BLaER1 (cell line): ENCODE data around the gene CDAN1.

Experiments
- H3K27ac ChIP-seq: shearing (Covaris generic); formaldehyde crosslinking; 2 replicates; pipeline ENCODE4 v1.8.1; 2022
- H3K27me3 ChIP-seq: shearing (Covaris generic); formaldehyde crosslinking; 2 replicates; pipeline ENCODE4 v1.8.1; 2022
- H3K36me3 ChIP-seq: shearing (Covaris generic); formaldehyde crosslinking; 2 replicates; pipeline ENCODE4 v1.8.1; 2022
- H3K4me1 ChIP-seq: shearing (Covaris generic); formaldehyde crosslinking; 2 replicates; pipeline ENCODE4 v1.8.1; 2022
- H3K4me2 ChIP-seq: shearing (Covaris generic); formaldehyde crosslinking; 2 replicates; pipeline ENCODE4 v1.8.1; 2022
- H3K4me3 ChIP-seq: shearing (Covaris generic); formaldehyde crosslinking; 2 replicates; pipeline ENCODE4 v1.8.1; 2022
- H3K9ac ChIP-seq: shearing (Covaris generic); formaldehyde crosslinking; 2 replicates; pipeline ENCODE4 v1.8.1; 2022
- H3K9me3 ChIP-seq: shearing (Covaris generic); formaldehyde crosslinking; 2 replicates; pipeline ENCODE4 v1.8.1; 2022
- H4K20me1 ChIP-seq: shearing (Covaris generic); formaldehyde crosslinking; 2 replicates; pipeline ENCODE4 v1.8.1; 2022
- Cebpa-rat ChIP-seq: shearing (Covaris generic); IDR thresholded peaks from 2 replicates; pipeline ENCODE4 v1.8.1; 2022

Gene CDAN1

DNA sequence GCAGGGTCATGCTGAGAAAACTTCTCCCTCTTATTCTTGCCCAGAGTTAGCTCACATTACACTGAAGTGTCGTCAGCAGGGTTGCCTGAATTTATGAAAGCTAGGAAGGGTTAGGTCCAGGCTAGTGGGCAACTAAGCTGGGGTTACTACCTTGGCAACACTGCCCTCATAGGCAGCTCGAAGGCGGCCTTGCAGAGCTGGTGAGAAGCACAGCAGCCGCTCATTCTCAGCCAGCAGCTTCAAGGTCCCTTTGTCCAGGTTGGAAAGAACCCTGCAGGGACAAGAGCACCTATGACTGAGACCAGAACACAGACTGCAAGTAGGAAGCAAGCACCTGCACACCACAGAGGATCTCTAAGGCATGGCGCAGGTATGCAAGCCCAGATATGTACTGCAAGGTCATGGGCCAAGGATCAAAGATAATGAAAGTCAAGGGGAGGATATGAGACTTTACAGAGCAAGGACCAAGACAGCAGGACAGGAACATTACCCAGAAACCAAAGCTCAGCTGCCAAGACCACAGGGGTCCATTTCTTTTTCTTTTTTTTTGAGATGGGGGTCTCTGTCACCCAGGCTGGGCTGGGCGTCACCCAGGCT, 2.8 kb downstream of the CDAN1 start:
- Histone ChIP-seq H3K27ac (no peak overlapping the region), H3K27me3 (no peaks in the 10 kb centered on the region), H3K4me3 (no peak overlapping the region), H3K4me2 (peak overlapping the region; percentile 4; the same call in 1 of the 2 replicates), H4K20me1 (peaks cover 63% of the 10 kb centered on the region), H3K9me3 (no peaks in the 10 kb centered on the region), H3K36me3 (peaks cover 65% of the 10 kb centered on the region), H3K4me1 (peaks cover 42% of the 10 kb centered on the region), H3K9ac (peak overlapping the region; percentile 2; the same call in 1 of the 2 replicates)
- no peak for TF ChIP-seq Cebpa-rat

DNA sequence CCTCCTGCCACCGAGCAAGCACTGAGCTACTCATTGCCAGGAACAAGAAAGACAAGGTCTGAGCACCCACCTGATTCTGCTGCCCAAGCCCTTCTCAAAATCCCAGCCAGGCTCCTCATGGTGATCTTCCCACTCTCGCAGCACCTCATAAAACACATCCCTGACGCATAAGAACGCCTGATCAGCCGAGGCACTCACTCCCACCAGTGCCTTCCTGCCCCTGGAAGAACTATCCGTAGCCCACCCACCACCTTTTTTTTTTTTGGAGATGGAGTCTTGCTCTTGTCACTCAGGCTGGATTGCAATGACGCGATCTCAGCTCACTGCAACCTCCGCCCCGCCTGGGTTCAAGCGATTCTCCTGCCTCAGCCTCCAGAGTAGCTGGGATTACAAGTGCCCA, 3.9 kb downstream of the CDAN1 start:
- no peaks in the 10 kb centered on the region for H3K9me3 ChIP-seq
- H4K20me1 ChIP-seq = peaks cover 68% of the 10 kb centered on the region
- no peak overlapping the region for H3K9ac ChIP-seq
- TF ChIP-seq Cebpa-rat = no peak
- H3K4me3 ChIP-seq = no peak overlapping the region
- peaks cover 30% of the 10 kb centered on the region for H3K4me1 ChIP-seq
- H3K27ac ChIP-seq = no peak overlapping the region
- no peaks in the 10 kb centered on the region for H3K27me3 ChIP-seq
- H3K36me3 ChIP-seq = peaks cover 76% of the 10 kb centered on the region
- H3K4me2 ChIP-seq = no peak overlapping the region

DNA sequence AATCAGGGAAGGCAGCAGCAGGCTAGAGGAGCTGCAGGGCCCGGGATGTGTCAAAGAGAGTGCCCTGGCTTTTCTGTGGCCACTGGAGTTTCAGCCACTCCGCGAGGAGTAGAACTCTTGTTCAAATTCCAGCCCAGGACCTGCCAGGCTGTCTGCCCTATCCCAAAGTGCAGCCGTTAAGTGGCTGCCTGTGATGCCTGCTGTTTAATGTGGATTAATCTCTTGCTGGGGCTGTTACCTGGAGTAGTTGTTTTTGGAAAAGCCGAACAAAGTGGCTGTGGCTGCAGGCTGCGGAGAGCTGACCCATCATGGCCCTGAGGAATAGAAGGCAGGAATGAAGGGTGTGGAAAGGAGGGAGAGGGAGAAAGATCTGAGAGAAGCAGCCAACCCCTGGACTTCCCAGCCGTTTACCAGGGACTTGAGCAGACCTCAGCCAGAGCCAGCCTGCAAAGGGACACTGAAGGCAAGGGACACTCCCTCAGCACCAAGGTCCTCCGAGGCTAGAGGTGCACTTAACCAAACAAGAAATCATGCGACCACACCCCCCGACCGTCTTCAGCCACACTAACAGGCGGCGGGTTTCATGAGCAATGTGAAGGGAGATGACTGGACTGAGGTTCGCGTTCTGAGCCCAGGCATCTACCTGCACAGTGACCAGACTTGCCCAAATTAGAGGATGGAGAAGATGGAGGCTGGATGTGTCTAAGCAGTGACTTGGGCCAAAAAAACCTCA, 4.7 kb downstream of the CDAN1 start:
- Histone ChIP-seq H3K4me2 (no peak overlapping the region), H3K27me3 (no peaks in the 10 kb centered on the region), H3K36me3 (peaks cover 84% of the 10 kb centered on the region), H3K4me3 (no peak overlapping the region), H4K20me1 (peaks cover 76% of the 10 kb centered on the region), H3K9me3 (no peaks in the 10 kb centered on the region), H3K4me1 (peaks cover 23% of the 10 kb centered on the region), H3K27ac (no peak overlapping the region), H3K9ac (0 out of 2 replicates have a peak overlapping the region, but pooled peaks have one; percentile 8)
- no peak for TF ChIP-seq Cebpa-rat

DNA sequence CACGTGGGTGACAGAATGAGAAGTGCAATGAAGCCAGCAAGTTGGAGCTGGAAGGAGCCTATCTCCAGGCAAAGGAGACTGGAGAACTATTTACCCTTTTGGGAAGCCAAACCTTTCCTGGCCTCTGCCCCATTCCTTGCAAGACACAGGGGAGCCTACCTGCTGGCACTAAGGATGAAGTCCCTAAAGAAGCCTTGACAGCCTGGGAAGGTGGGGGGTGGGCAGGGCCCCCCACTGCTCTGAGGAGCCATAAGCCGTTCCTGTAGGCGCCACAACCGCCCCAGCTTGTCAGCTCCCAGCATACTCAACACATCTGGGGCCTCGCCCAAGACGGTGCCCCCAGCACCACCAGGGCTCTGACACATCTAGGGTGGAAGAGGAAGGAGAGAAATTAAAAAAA, 5.5 kb downstream of the CDAN1 start:
- H3K9me3 ChIP-seq = no peaks in the 10 kb centered on the region
- H3K9ac ChIP-seq = 0 out of 2 replicates have a peak overlapping the region, but pooled peaks have one; percentile 8
- no peak overlapping the region for H3K4me3 ChIP-seq
- H3K4me1 ChIP-seq = peaks cover 21% of the 10 kb centered on the region
- H3K27me3 ChIP-seq = no peaks in the 10 kb centered on the region
- H3K27ac ChIP-seq = no peak overlapping the region
- H3K36me3 ChIP-seq = peaks cover 92% of the 10 kb centered on the region
- no peak overlapping the region for H3K4me2 ChIP-seq
- no peak for TF ChIP-seq Cebpa-rat
- peaks cover 82% of the 10 kb centered on the region for H4K20me1 ChIP-seq

DNA sequence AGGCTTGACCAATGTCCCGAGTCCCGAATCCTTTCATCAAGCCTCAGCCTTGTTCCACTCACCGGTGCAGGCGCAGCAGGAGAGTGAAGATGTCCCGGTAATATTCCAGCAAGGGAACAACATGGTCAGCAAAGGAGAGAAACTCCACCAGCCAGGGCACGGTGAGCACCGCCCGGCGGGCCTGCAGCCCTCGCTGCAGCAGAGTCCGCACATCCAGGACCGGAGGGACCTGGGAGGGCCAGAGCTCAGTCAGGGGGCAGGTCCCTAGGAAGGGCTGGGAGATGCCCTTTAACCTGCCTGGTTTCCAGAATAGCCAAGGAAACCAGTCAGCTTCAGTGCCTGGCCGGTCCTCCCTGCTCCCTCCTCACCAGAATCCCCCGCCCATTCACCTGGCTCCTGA, 6.4 kb downstream of the CDAN1 start:
- H3K27me3 ChIP-seq = no peaks in the 10 kb centered on the region
- no peak overlapping the region for H3K4me2 ChIP-seq
- no peak overlapping the region for H3K4me3 ChIP-seq
- H3K9ac ChIP-seq = no peak overlapping the region
- no peaks in the 10 kb centered on the region for H3K9me3 ChIP-seq
- H4K20me1 ChIP-seq = peaks cover 78% of the 10 kb centered on the region
- peaks cover 14% of the 10 kb centered on the region for H3K4me1 ChIP-seq
- peaks cover 99% of the 10 kb centered on the region for H3K36me3 ChIP-seq
- TF ChIP-seq Cebpa-rat = no peak
- no peak overlapping the region for H3K27ac ChIP-seq

DNA sequence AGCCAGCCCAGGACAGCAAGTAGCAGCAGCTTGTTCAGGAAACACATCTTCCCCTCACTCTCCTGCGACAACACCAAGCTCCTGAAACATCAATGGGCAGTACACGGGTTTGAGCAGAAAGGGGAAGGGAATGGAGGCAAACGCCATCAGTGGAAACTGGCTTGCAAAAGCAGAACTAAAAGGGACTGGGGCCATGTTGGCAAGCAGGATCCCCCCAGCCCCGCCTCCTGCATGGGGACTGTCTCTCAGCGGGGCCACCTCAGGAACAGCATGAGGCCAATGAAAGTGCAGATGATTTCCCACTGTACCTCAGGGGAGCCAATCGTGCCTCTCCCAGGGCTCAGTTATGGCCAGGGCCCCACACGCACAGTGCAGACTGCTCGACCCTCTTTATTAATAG, 6.8 kb downstream of the CDAN1 start:
- no peaks in the 10 kb centered on the region for H3K27me3 ChIP-seq
- H3K9me3 ChIP-seq = no peaks in the 10 kb centered on the region
- H3K4me3 ChIP-seq = no peak overlapping the region
- H4K20me1 ChIP-seq = peaks cover 74% of the 10 kb centered on the region
- peaks cover 99% of the 10 kb centered on the region for H3K36me3 ChIP-seq
- peaks cover 10% of the 10 kb centered on the region for H3K4me1 ChIP-seq
- no peak overlapping the region for H3K9ac ChIP-seq
- H3K4me2 ChIP-seq = no peak overlapping the region
- H3K27ac ChIP-seq = no peak overlapping the region
- no peak for TF ChIP-seq Cebpa-rat

DNA sequence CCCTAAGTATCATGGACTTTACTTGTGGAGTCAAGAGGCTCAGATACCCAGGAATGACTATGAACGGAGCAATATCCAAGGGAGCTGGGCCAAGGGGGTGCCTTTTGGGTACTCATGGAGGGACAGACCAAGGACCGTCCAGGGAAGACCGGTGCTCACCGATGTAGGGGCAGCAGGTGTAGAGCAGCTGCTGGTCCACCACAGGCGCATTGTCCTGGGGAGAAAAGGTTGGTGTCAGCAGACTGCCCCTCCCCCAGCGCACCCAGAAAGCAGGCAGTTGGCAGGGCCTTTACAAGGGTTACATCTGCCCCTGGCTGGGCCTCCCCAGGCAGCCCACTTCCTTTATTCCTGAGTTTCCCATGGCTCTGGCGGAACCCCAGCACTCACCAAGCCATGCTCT, 7.5 kb downstream of the CDAN1 start:
- no peak for TF ChIP-seq Cebpa-rat
- no peaks in the 10 kb centered on the region for H3K9me3 ChIP-seq
- no peak overlapping the region for H3K4me2 ChIP-seq
- peaks cover 99% of the 10 kb centered on the region for H3K36me3 ChIP-seq
- H3K27ac ChIP-seq = no peak overlapping the region
- peaks cover 70% of the 10 kb centered on the region for H4K20me1 ChIP-seq
- H3K9ac ChIP-seq = no peak overlapping the region
- H3K4me1 ChIP-seq = peaks cover 3% of the 10 kb centered on the region
- no peaks in the 10 kb centered on the region for H3K27me3 ChIP-seq
- H3K4me3 ChIP-seq = no peak overlapping the region

DNA sequence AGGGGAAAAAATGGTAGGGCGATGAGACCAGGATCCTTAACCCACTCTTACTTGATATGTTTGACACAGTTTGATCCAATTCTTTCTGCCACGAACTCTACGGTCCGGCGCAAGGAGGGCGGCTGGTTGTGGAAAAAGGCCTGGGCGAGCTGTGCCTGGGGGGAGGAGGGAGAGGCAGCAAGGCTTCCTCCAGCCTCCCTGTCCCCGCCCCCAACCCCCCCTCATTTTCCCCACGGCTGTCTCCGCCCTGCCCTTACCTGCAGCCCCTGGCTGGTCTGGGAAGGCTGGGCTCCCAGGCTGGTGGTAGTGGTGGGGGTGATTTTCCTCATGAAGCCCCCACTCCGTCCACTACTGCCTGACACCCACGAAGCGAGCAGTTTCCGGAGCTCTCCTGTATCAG, 8.0 kb downstream of the CDAN1 start:
- Histone ChIP-seq H3K4me2 (no peak overlapping the region), H3K4me1 (no peaks in the 10 kb centered on the region), H3K27me3 (no peaks in the 10 kb centered on the region), H3K4me3 (no peak overlapping the region), H3K9ac (no peak overlapping the region), H4K20me1 (peaks cover 67% of the 10 kb centered on the region), H3K9me3 (no peaks in the 10 kb centered on the region), H3K27ac (no peak overlapping the region), H3K36me3 (peaks cover 99% of the 10 kb centered on the region)
- TF ChIP-seq Cebpa-rat = no peak

DNA sequence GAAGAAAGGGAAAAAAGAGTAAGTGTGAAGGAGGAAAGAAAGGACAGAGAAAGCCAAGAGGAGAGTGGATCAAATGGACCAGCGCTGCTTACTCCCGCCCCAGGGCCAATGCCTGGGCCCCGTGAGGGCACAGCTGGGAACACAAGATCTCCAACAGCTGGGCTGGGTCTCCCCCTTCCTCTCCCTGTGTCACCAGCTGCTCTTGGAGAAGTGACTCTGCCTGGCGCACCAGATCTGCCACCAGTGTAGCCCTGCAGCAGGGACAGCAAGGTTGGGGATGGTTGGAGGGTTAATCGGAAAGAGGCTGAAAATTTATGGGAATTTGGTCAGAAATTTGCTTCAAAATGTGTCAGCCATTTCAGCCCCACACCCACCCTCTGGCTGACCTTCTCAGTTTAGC, 8.4 kb downstream of the CDAN1 start:
- no peaks in the 10 kb centered on the region for H3K4me1 ChIP-seq
- TF ChIP-seq Cebpa-rat = no peak
- no peak overlapping the region for H3K4me3 ChIP-seq
- H3K9ac ChIP-seq = no peak overlapping the region
- H3K4me2 ChIP-seq = no peak overlapping the region
- H3K27ac ChIP-seq = no peak overlapping the region
- no peaks in the 10 kb centered on the region for H3K9me3 ChIP-seq
- H3K27me3 ChIP-seq = no peaks in the 10 kb centered on the region
- peaks cover 64% of the 10 kb centered on the region for H4K20me1 ChIP-seq
- H3K36me3 ChIP-seq = peaks cover 99% of the 10 kb centered on the region

DNA sequence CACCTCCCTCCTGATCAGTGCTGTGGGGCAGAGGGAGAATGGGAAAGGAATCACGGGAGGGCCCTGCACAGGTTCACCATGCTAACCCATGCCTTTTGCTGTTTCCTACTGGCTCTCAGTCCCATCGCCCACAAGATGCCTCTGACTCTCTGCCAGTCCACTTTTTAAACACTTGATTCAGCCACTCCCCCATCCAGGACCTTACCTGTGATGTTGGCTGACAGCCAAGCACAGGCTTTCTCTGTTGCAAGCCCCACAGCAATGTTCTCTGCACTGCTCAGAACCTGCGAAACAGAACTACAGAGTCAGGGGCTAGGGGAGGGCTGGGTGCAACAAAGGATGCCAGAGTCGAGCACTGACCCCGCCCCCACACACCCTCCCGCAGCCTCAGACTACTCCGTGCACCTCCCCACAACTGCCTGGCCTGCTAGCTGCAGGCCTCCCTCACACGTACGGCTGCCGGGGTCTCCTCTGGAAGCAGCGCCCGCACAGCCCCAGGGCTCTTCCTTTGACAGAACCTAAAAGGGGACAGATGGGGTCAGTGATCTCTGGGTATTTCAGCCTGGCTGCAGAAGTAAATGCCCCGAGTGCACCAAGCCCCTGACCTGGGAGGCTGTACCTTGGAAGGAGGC, 9.1 kb downstream of the CDAN1 start:
- no peaks in the 10 kb centered on the region for H3K27me3 ChIP-seq
- H3K9me3 ChIP-seq = no peaks in the 10 kb centered on the region
- no peak overlapping the region for H3K4me2 ChIP-seq
- H3K4me1 ChIP-seq = no peaks in the 10 kb centered on the region
- peaks cover 99% of the 10 kb centered on the region for H3K36me3 ChIP-seq
- no peak overlapping the region for H3K27ac ChIP-seq
- TF ChIP-seq Cebpa-rat = no peak
- no peak overlapping the region for H3K4me3 ChIP-seq
- peaks cover 57% of the 10 kb centered on the region for H4K20me1 ChIP-seq
- H3K9ac ChIP-seq = no peak overlapping the region
